ENCODE measurements around the gene IKBKE.

IKBKE gene

GRCh38 chr1:206501881-206502280, 31.6 kb downstream of the IKBKE start:
- Histone ChIP-seq H3K79me2 (ENCODE audit: low read length) (no peaks in the 10 kb centered on the region), H3K9me3 (ENCODE audit: insufficient read depth, low read length) (no peaks in the 10 kb centered on the region), H4K20me1 (ENCODE audit: insufficient read depth, low read length) (no peaks in the 10 kb centered on the region), H3K27ac (ENCODE audit: low read length) (no peak overlapping the region), H3K9ac (ENCODE audit: low read length) (no peak overlapping the region), H3K4me2 (ENCODE audit: low read length) (no peak overlapping the region), H2AFZ (ENCODE audit: low read depth, low read length) (no peak overlapping the region), H3K4me3 (ENCODE audit: low read length) (no peak overlapping the region), H3K36me3 (replicated peaks; ENCODE audit: low read depth, low read length) (peaks cover 10% of the 10 kb centered on the region), H3K27me3 (ENCODE audit: low read depth, low read length) (peaks cover 16% of the 10 kb centered on the region), H3K4me1 (ENCODE audit: low read length) (peaks cover 22% of the 10 kb centered on the region)
- TF ChIP-seq EZH2phosphoT487 (IDR thresholded peaks at IDR 0.05; ENCODE audit: low read depth) (no peak), CTCF (IDR thresholded peaks at IDR 0.05; ENCODE audit: low read depth, low read length) (no peak)

- H3K4me1 ChIP-seq (ENCODE audit: low read length) = peaks cover 17% of the 10 kb centered on the region
- H3K9ac ChIP-seq (ENCODE audit: low read length) = no peak overlapping the region
- H2AFZ ChIP-seq (ENCODE audit: low read depth, low read length) = no peak overlapping the region
- H3K27me3 ChIP-seq (ENCODE audit: low read depth, low read length) = peaks cover 16% of the 10 kb centered on the region
- H3K79me2 ChIP-seq (ENCODE audit: low read length) = no peaks in the 10 kb centered on the region
- H3K36me3 ChIP-seq (replicated peaks; ENCODE audit: low read depth, low read length) = peaks cover 10% of the 10 kb centered on the region
- TF ChIP-seq EZH2phosphoT487 (IDR thresholded peaks at IDR 0.05; ENCODE audit: low read depth) (no peak), CTCF (IDR thresholded peaks at IDR 0.05; ENCODE audit: low read depth, low read length) (no peak)
- H3K4me3 ChIP-seq (ENCODE audit: low read length) = no peak overlapping the region
- H3K9me3 ChIP-seq (ENCODE audit: insufficient read depth, low read length) = no peaks in the 10 kb centered on the region
- no peak overlapping the region for H3K4me2 ChIP-seq (ENCODE audit: low read length)
- no peaks in the 10 kb centered on the region for H4K20me1 ChIP-seq (ENCODE audit: insufficient read depth, low read length)
- H3K27ac ChIP-seq (ENCODE audit: low read length) = no peak overlapping the region
Measured at GRCh38 chr1:206502403-206502802, 32.1 kb downstream of the IKBKE start.

GRCh38 chr1:206502812-206503211, 32.5 kb downstream of the IKBKE start:
- Histone ChIP-seq H3K4me3 (ENCODE audit: low read length) (no peak overlapping the region), H3K4me2 (ENCODE audit: low read length) (no peak overlapping the region), H3K9me3 (ENCODE audit: insufficient read depth, low read length) (no peaks in the 10 kb centered on the region), H3K79me2 (ENCODE audit: low read length) (no peaks in the 10 kb centered on the region), H3K27ac (ENCODE audit: low read length) (no peak overlapping the region), H3K4me1 (ENCODE audit: low read length) (peaks cover 14% of the 10 kb centered on the region), H3K36me3 (replicated peaks; ENCODE audit: low read depth, low read length) (peaks cover 6% of the 10 kb centered on the region), H2AFZ (ENCODE audit: low read depth, low read length) (no peak overlapping the region), H3K27me3 (ENCODE audit: low read depth, low read length) (peaks cover 16% of the 10 kb centered on the region), H4K20me1 (ENCODE audit: insufficient read depth, low read length) (no peaks in the 10 kb centered on the region), H3K9ac (ENCODE audit: low read length) (no peak overlapping the region)
- no peak for TF ChIP-seq EZH2phosphoT487 (IDR thresholded peaks at IDR 0.05; ENCODE audit: low read depth)
- TF ChIP-seq CTCF (IDR thresholded peaks at IDR 0.05; ENCODE audit: low read depth, low read length) = no peak

GRCh38 chr1:206503591-206504362, 33.5 kb downstream of the IKBKE start:
- Histone ChIP-seq H3K27me3 (ENCODE audit: low read depth, low read length) (peaks cover 23% of the 10 kb centered on the region), H4K20me1 (ENCODE audit: insufficient read depth, low read length) (no peaks in the 10 kb centered on the region), H2AFZ (ENCODE audit: low read depth, low read length) (no peak overlapping the region), H3K9me3 (ENCODE audit: insufficient read depth, low read length) (no peaks in the 10 kb centered on the region), H3K4me2 (ENCODE audit: low read length) (no peak overlapping the region), H3K79me2 (ENCODE audit: low read length) (no peaks in the 10 kb centered on the region), H3K4me3 (ENCODE audit: low read length) (no peak overlapping the region), H3K4me1 (ENCODE audit: low read length) (peaks cover 15% of the 10 kb centered on the region), H3K36me3 (replicated peaks; ENCODE audit: low read depth, low read length) (peaks cover 1% of the 10 kb centered on the region), H3K27ac (ENCODE audit: low read length) (no peak overlapping the region), H3K9ac (ENCODE audit: low read length) (no peak overlapping the region)
- TF ChIP-seq EZH2phosphoT487 (IDR thresholded peaks at IDR 0.05; ENCODE audit: low read depth) (no peak), CTCF (IDR thresholded peaks at IDR 0.05; ENCODE audit: low read depth, low read length) (no peak)
